ENCODE measurements around the gene KCNQ1. TPM values are rescaled to one million over a fixed set of nuclear protein-coding genes. Genes with fewer than 3 reads are reported as not detected.

KCNQ1 gene
- total and polyA plus RNA-seq, 9 of the 15 experiments (the other 6 are each of a cell fraction or from before 2014, with no cell fraction given) = 0.44 TPM; not detected in 8

DNA sequence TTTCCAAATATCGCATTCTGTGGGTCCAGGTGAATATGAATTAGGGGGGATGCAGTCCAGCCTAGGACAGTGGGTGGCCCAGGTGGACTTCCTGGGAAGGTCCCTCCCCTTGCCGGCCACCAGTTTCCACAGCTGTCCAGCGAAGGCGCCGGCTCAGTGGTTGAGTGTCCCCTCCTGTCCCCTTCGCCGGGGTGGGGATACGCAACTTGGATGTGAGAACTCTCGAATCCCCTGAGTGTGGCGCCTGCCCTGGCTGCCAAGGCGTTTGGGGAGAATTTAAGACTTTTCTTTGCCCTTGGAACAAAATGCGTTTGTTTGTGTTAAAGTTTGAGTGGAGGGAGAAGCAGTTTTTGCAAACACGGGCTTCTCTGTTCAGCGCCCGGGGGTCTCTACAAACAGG is 131.3 kb downstream of the KCNQ1 start:
- FAIRE-seq = no peak
- no peak for DNase-seq (ENCODE audit: extremely low read depth in 1 of 4, low spot score in 3 of 4)
- 36% methylated on average over 12 of the region's 15 CpGs for WGBS (ENCODE audit: insufficient coverage, low coverage, missing lambda C conversion rate)
- no peak overlapping the region for H3K4me3 ChIP-seq
- peaks cover 0 to 73% of the 10 kb centered on the region in 2 experiments; a peak in 2 of 5 replicates for H3K4me1 ChIP-seq (replicated peaks in 1 of 2; ENCODE audit: control insufficient read depth in 2 of 2, insufficient read depth in 2 of 2, low read length in 2 of 2)
- ATAC-seq = no peak
- POLR2A ChIA-PET = interaction anchor here (0.6 to 1.4 kb wide), 4 partner anchors 11 to 108 kb away, joined by 3 read pairs; no protein-coding TSS in a partner anchor
- H3K9me3 ChIP-seq (replicated peaks; ENCODE audit: control insufficient read depth, insufficient read depth, low read depth, low read length) = no peaks in the 10 kb centered on the region
- H2AFZ ChIP-seq (ENCODE audit: low read depth, low read length) = no peak overlapping the region
- H3K79me2 ChIP-seq (ENCODE audit: control insufficient read depth, insufficient read depth, low read length) = no peaks in the 10 kb centered on the region
- intact Hi-C loops (cut with micrococcal nuclease) = no loop called here
- H3K9ac ChIP-seq (ENCODE audit: insufficient read depth in 1 of 2, low read depth in 2 of 2, low read length in 2 of 2) = no peak overlapping the region
- in situ Hi-C loops (cut with MboI) = no loop called here
- CTCF ChIA-PET (ENCODE audit: low intra/inter-chr PET ratio) = interaction anchor here (0.5 kb wide), 1 partner anchor 1117 kb away, joined by 3 read pairs; no protein-coding TSS in a partner anchor
- H3K36me3 ChIP-seq (ENCODE audit: control insufficient read depth, insufficient read depth, low read length) = no peaks in the 10 kb centered on the region
- H3K9me1 ChIP-seq (ENCODE audit: control insufficient read depth, insufficient read depth, low read length) = no peaks in the 10 kb centered on the region
- peaks cover 0 to 29% of the 10 kb centered on the region in 2 experiments; a peak in 3 of 5 replicates for H3K27me3 ChIP-seq (ENCODE audit: control insufficient read depth in 2 of 2, insufficient read depth in 2 of 2, low read length in 2 of 2)
- BruUV-seq (replicated peaks) = no TSS peak
- no peak overlapping the region for H3K27ac ChIP-seq (ENCODE audit: extremely low read depth, low read depth, low read length)
- peaks cover 5% of the 10 kb centered on the region; the same call in 1 of the 2 replicates for H4K20me1 ChIP-seq (replicated peaks; ENCODE audit: control insufficient read depth, insufficient read depth, low read length)
- no peak overlapping the region for H3K4me2 ChIP-seq (ENCODE audit: insufficient read depth, low read length)
- TF ChIP-seq ZNF583 (CRISPR knock-in tag; IDR thresholded peaks at IDR 0.05) (no peak), ESRRB (CRISPR knock-in tag; IDR thresholded peaks at IDR 0.05; ENCODE audit: borderline replicate concordance) (no peak), MEIS2 (IDR thresholded peaks at IDR 0.05; ENCODE audit: partially characterized antibody) (no peak), RCOR1 (IDR thresholded peaks at IDR 0.05; ENCODE audit: borderline replicate concordance in 1 of 2, low read depth in 2 of 2, low read length in 2 of 2) (no peak), XRCC3 (IDR thresholded peaks at IDR 0.05) (no peak)

DNA sequence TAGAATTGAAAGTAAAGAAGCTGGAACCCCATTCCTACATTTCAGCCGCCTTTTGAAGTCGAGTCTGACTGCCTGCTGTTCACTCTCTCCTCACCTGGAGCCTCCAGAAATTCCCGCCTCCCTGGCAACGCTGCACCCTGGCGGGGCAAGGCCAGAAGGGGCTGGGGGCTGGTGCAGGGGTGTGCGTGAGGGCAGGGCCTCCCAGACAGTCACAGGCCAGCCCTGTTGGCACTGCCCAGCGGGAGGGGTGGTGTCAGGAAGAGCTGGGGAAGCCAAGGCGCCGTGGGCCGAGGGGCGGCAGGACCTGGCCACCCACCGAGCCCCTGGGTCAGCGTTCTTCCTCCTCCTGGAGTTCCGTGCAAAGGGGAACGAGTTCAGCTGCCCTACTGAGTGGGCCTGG is 131.7 kb downstream of the KCNQ1 start:
- no peak overlapping the region for H3K4me3 ChIP-seq
- ChIA-PET POLR2A (interaction anchor here (0.6 to 1.4 kb wide), 3 partner anchors 10 to 107 kb away, joined by 3 read pairs; no protein-coding TSS in a partner anchor), CTCF (ENCODE audit: low intra/inter-chr PET ratio) (interaction anchor here (0.5 kb wide), 1 partner anchor 1118 kb away, joined by 3 read pairs; no protein-coding TSS in a partner anchor)
- H3K9me3 ChIP-seq (replicated peaks; ENCODE audit: control insufficient read depth, insufficient read depth, low read depth, low read length) = no peaks in the 10 kb centered on the region
- H2AFZ ChIP-seq (ENCODE audit: low read depth, low read length) = no peak overlapping the region
- intact Hi-C loops (cut with micrococcal nuclease) (no loop called here), in situ Hi-C loops (cut with MboI) (no loop called here)
- ATAC-seq (no peak), DNase-seq (ENCODE audit: extremely low read depth in 1 of 4, low spot score in 3 of 4) (no peak), FAIRE-seq (no peak)
- no peaks in the 10 kb centered on the region for H3K79me2 ChIP-seq (ENCODE audit: control insufficient read depth, insufficient read depth, low read length)
- H3K27ac ChIP-seq (ENCODE audit: extremely low read depth, low read depth, low read length) = no peak overlapping the region
- no peaks in the 10 kb centered on the region for H3K36me3 ChIP-seq (ENCODE audit: control insufficient read depth, insufficient read depth, low read length)
- WGBS (ENCODE audit: insufficient coverage, low coverage, missing lambda C conversion rate) = 38% methylated on average over 11 of the region's 15 CpGs
- no peaks in the 10 kb centered on the region for H3K9me1 ChIP-seq (ENCODE audit: control insufficient read depth, insufficient read depth, low read length)
- TF ChIP-seq ZNF24 (IDR thresholded peaks at IDR 0.05) (no peak), SMC3 (conservative IDR thresholded peaks at IDR 0.05; ENCODE audit: insufficient read depth, low read depth, low read length) (no peak), ZNF778 (CRISPR knock-in tag; IDR thresholded peaks at IDR 0.05) (no peak), EHMT2 (IDR thresholded peaks at IDR 0.05) (no peak), GATAD2B (IDR thresholded peaks at IDR 0.05; ENCODE audit: borderline replicate concordance) (no peak), MTA1 (IDR thresholded peaks at IDR 0.05; ENCODE audit: borderline replicate concordance) (no peak)
- TF ChIP-seq, protein P1, sequence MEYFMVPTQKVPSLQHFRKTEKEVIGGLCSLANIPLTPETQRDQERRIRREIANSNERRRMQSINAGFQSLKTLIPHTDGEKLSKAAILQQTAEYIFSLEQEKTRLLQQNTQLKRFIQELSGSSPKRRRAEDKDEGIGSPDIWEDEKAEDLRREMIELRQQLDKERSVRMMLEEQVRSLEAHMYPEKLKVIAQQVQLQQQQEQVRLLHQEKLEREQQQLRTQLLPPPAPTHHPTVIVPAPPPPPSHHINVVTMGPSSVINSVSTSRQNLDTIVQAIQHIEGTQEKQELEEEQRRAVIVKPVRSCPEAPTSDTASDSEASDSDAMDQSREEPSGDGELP (CRISPR knock-in tag; IDR thresholded peaks at IDR 0.05; ENCODE audit: borderline replicate concordance) = no peak
- peaks cover 0 to 76% of the 10 kb centered on the region in 2 experiments; a peak in 2 of 5 replicates for H3K4me1 ChIP-seq (replicated peaks in 1 of 2; ENCODE audit: control insufficient read depth in 2 of 2, insufficient read depth in 2 of 2, low read length in 2 of 2)
- no peak overlapping the region for H3K4me2 ChIP-seq (ENCODE audit: insufficient read depth, low read length)
- H3K27me3 ChIP-seq (ENCODE audit: control insufficient read depth in 2 of 2, insufficient read depth in 2 of 2, low read length in 2 of 2) = peaks cover 2 to 33% of the 10 kb centered on the region in 2 experiments; a peak in 4 of 5 replicates
- H3K9ac ChIP-seq (ENCODE audit: insufficient read depth in 1 of 2, low read depth in 2 of 2, low read length in 2 of 2) = no peak overlapping the region
- H4K20me1 ChIP-seq (replicated peaks; ENCODE audit: control insufficient read depth, insufficient read depth, low read length) = peaks cover 9% of the 10 kb centered on the region; the same call in 1 of the 2 replicates
- no TSS peak for BruUV-seq (replicated peaks)
